Hematopoietic multipotent progenitor cell treated with erythropoietin and hydrocortisone succinate and interleukin-3 and kit ligand, for 8 days (in vitro differentiated cells): ENCODE measurements around the gene COL27A1.

Experiments used
- DNase-seq: peaks from one replicate; pipeline ENCODE4 v3.0.0-alpha.2; 2015

The COL27A1 gene

DNA sequence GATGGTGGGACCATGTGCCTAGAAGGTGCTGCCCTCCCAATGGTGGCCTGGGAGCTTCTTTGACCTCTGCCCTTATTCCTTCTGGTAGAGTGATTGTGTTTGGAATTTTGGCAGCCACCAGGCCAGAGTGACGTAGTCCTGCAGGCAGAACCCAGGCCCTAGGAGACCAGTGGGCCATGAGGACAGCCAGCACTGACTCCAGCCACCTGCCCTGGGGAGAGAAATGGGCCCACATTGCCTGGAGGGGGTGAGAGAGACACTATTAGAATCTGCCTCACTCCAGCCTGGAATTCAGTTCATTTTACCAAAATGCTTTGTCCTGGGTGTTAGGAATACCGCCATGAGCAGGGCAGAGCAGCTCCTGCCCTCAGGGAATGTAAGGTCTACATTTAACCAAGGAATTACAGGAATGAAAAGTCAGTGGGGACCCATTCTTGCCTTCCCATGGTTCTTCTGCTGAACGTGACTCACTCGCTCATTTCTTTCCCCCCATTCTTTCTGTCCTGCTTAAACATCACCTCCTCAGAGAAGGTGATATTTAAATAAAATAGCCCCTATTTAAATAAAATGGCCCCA, 5.5 kb upstream of the COL27A1 start:
- DNase-seq: no peak

DNA sequence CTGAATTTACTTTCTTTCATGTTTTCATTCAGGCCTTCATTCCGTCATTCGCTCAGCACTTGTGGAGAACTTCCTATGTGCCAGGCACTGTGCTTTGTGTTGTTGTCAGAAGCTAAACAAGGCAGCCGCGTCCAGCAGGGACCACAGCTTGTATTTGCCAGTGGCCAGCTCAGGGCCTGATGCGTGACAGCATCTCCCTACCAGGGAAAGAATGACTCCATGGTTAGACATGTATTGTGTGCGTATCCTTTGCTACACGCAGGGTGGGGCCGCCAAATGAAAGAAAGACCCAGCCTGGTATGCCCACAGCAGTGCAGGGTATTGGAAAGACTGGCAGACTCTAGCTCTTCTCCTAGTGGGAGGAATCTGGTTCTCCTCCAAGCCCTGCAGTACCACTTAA, 4.7 kb upstream of the COL27A1 start:
- DNase-seq: no peak

- no peak for DNase-seq
Observed at GRCh38 chr9:114151426-114151956, 3.8 kb upstream of the COL27A1 start.

- no peak for DNase-seq
Observed at GRCh38 chr9:114153761-114154599, 1.4 kb upstream of the COL27A1 start.

DNA sequence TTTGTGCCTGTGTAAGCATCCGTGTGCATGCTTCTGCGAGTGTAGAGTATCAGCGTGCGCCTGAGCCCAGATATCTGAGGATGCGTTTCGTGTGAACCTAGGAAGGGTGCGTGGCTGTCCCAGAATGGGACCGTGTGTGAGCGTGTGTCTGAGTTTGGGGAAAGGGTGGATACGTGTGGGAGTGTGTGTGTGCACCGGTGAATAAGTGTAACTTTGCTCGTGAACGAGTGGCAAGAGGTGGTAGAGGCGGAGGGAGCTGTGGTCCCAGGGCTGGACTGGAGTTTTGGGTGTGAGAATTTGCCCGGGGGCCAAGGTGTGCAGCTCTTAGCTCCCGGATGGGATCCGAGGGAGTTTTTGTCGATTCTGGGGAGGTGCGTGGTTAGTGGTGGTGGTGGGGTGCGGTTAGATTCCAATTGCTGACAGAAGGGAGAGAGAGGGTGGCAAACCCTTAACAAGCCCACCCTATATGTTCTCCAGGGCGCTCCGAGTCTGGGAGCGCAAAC, 686 bp upstream of the COL27A1 start:
- DNase-seq: no peak

DNA sequence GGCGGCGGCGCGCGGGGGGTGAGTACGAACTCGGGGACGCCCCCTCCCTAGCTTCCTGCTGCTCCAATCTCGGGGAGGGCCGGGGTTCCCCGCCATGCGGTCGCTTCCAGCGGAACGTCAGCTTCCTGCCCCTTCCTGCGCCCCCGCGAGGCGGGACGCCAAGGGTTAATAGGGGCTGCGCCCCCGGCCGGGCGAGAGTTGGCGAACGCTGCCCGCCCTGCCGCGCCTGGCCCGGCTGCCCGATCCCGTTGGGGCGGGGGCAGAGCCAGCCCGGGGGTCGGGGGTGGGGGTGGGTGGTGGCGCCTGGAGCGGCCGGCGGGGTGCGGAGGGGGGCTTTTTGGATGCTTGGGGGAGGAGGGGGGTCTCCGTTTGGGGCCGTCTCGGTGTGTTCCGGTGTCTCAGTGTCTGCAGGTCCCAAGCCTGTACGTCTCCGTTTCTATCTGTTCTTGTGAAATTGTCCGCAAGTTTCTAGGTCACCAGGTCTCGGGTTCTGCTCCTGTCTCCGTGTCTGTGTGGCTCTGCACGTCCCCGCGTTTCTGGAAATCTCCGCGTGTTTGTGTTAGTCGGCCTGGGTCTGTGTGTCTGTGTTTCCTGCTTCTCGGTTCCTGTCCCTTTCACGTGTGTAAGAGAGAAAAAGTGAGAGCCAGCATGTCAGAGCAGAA, 789 bp downstream of the COL27A1 start:
- no peak for DNase-seq

- no peak for DNase-seq
Observed at GRCh38 chr9:114156657-114157421, 1.5 kb downstream of the COL27A1 start.

- no peak for DNase-seq
Observed at GRCh38 chr9:114157516-114158176, 2.3 kb downstream of the COL27A1 start.

- DNase-seq: no peak
Observed at GRCh38 chr9:114158482-114159130, 3.3 kb downstream of the COL27A1 start.

- DNase-seq: no peak
Observed at GRCh38 chr9:114159691-114160090, 4.4 kb downstream of the COL27A1 start.

DNA sequence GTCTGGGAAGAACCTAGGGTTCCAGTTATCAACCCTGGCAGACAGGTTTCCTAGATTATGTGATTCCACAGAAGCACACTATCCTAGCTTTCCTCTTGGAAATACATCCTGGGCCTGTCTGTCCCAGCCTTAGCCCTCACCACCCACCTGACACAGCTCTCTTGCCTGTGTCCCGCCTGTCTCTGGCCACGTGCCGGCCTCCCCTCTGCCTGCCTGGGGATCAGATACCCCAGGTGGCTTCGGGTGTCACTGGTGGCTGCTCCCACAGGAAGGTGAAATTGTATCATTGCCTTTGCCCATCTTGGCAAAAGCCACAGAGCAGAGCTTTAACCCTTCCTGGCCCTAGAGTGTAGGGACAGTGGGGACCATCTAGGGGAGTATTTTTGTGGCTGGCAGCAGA, 6.2 kb downstream of the COL27A1 start:
- no peak for DNase-seq

DNA sequence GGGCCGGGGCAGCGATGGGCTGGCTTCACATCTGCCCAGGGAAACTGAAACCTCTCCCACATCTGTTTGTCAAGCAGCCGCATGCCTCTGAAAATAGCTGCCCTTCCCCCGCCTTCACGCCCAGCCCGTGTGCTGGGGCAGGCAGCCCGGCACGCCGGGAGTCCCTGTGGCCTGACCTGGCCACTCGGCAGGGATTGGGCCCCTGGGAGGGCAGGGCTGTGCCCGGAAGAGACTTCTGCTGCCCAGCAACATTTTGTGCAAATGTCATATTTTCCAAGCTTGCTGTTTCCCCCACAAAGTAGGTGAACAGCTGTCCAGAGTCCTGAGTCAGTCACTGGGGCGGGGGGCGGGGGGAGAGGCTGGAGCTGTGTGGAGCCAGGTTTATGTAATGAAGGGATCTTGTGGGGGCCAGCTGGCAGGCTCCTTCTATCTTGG, 8.2 kb downstream of the COL27A1 start:
- DNase-seq: no peak

DNA sequence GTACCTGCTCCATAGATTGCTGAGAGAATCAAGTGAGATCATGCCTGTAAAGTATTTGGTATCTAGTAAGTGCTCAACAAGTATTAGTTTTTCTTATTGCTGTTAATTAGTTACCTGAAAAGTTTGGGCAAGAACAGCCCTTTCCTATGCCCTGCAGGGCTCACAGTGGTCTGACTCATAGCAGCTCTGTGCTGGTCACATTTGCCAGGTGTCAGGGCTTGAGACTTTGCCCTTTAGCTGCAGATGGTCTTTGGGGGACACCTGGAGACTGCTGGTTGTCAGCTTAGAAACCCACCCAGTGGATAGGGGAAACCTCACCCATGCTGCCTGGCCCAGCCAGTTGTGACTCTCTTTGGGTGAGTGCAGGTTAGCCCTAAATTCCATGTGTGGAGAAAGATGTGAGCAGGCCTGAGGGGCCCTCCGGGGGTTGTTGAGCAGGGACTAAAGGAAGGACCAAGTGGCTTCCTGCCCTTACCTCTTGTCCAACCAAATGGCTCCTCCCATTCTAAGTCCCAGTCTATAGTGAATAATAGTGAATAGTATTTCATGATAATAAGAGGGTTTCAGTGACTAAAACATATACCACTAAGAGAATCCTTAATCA, 9.0 kb downstream of the COL27A1 start:
- no peak for DNase-seq

DNA sequence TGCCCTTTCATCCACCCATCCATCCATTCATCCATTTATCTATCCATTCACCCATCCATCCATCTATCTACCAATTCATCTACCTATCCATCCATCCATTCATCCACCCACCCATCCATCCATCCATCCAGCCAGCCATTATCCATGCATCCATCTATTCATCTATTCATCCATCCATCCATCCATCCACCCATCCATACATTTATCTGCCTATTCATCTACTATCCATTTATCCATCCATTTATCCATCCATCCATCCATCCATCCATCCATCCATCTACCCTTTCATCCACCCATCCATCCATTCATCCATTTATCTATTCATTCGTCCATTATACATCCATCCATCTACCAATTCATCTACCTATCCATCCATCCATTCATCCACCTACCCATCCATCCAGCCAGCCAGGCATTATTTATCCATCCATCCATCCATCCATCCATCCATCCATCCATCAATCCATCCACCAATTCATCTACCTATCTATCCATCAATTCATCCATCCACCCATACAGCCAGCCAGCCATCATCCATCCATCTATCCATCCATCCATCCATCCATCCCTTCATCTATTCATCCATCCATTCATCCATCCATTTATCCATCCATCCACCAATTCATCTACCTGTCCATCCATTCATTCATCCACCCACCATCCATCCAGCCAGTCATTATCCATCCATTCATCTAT, 10.2 kb downstream of the COL27A1 start:
- no peak for DNase-seq

GRCh38 chr9:114166103-114166470, 10.8 kb downstream of the COL27A1 start:
- DNase-seq: no peak

- DNase-seq: no peak
Observed at GRCh38 chr9:114166614-114167572, 11.6 kb downstream of the COL27A1 start.

- no peak for DNase-seq
Observed at GRCh38 chr9:114167591-114168091, 12.3 kb downstream of the COL27A1 start.

DNA sequence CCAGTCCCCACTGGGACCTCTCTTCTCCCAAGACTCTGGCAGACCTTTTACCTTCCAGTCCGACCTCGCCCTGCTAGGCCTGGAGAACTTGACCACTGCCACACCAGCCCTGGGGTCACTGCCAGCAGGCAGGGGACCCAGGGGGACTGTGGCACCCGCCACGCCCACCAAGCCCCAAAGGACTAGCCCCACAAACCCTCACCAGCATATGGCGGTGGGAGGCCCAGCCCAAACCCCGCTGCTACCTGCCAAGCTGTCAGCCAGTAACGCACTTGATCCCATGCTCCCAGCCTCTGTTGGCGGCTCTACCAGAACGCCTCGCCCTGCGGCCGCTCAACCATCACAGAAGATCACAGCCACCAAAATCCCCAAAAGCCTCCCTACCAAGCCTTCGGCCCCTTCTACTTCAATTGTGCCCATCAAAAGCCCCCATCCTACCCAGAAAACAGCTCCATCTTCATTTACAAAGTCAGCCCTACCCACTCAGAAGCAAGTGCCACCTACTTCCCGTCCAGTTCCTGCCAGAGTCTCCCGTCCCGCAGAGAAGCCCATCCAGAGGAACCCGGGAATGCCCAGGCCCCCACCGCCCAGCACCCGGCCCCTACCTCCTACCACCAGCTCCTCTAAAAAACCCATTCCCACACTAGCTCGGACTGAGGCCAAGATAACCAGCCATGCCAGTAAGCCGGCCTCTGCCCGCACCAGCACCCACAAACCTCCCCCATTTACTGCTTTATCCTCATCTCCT, 13.1 kb downstream of the COL27A1 start:
- DNase-seq: no peak
